GM23338 (cell line): ENCODE results near the gene TPI1. TPM values are rescaled to one million over a fixed set of nuclear protein-coding genes. Genes with fewer than 3 reads are reported as not detected.

Experiments used
- ATAC-seq: fragments of 200-7000 bp; cut with Tn5 transposase; 3 replicates; pipeline ENCODE4 v1.9.1; 2020
- DNase-seq: peaks from one replicate; pipeline ENCODE4 v3.0.0-alpha.2; 2015; ENCODE audit warnings: low spot score
- H2AFZ ChIP-seq: fragments of 200-600 bp; sonication (generic); 2 replicates; pipeline ENCODE4 v1.8.0; 2016; ENCODE audit warnings: antibody characterized with exemption, mild to moderate bottlenecking, moderate library complexity
- H3F3A ChIP-seq: fragments of 200-600 bp; sonication (generic); replicated peaks from 2 replicates; pipeline ENCODE4 v1.8.0; 2017; ENCODE audit warnings: antibody characterized with exemption, mixed run types, low read depth
- H3K27ac ChIP-seq: fragments of 200-600 bp; sonication (generic); 2 replicates; pipeline ENCODE4 v1.6.1; 2016; ENCODE audit warnings: low read depth
- H3K27me3 ChIP-seq: fragments of 200-600 bp; sonication (generic); 2 replicates; pipeline ENCODE4 v1.8.0; 2016; ENCODE audit warnings: mild to moderate bottlenecking, mixed run types, moderate library complexity; ENCODE audit not compliant: insufficient read depth
- H3K36me3 ChIP-seq: fragments of 200-600 bp; sonication (generic); 2 replicates; pipeline ENCODE4 v1.8.0; 2016; ENCODE audit warnings: mild to moderate bottlenecking; ENCODE audit not compliant: insufficient read depth
- H3K4me1 ChIP-seq: fragments of 200-600 bp; sonication (generic); 2 replicates; pipeline ENCODE4 v1.8.0; 2016; ENCODE audit warnings: mild to moderate bottlenecking, moderate library complexity; ENCODE audit not compliant: insufficient read depth
- H3K4me2 ChIP-seq: fragments of 200-600 bp; sonication (generic); 2 replicates; pipeline ENCODE4 v1.7.1; 2017; ENCODE audit warnings: mixed run types
- H3K4me3 ChIP-seq: fragments of 200-600 bp; sonication (generic); 2 replicates; pipeline ENCODE4 v1.6.1; 2016; ENCODE audit warnings: mixed run types
- H3K79me2 ChIP-seq: fragments of 200-600 bp; sonication (generic); replicated peaks from 2 replicates; pipeline ENCODE4 v1.8.0; 2017; ENCODE audit warnings: mild to moderate bottlenecking; ENCODE audit not compliant: insufficient read depth
- H3K9me2 ChIP-seq: fragments of 200-600 bp; sonication (generic); 2 replicates; pipeline ENCODE4 v1.8.0; 2017; ENCODE audit not compliant: insufficient read depth
- H4K20me1 ChIP-seq: fragments of 200-600 bp; sonication (generic); replicated peaks from 2 replicates; pipeline ENCODE4 v1.8.0; 2017; ENCODE audit warnings: mild to moderate bottlenecking; ENCODE audit not compliant: insufficient read depth
- H3K27ac Mint-ChIP-seq: 2 replicates; pipeline ENCODE4 v1.8.0; 2020; ENCODE audit warnings: inconsistent platforms, mild to moderate bottlenecking, moderate library complexity, mixed read lengths
- H3K27me3 Mint-ChIP-seq: 3 replicates; pipeline ENCODE4 v1.8.0; 2022; ENCODE audit warnings: low read depth, mild to moderate bottlenecking, moderate library complexity, mixed read lengths, inconsistent platforms; ENCODE audit not compliant: insufficient read depth, poor library complexity
- H3K36me3 Mint-ChIP-seq: 3 replicates; pipeline ENCODE4 v1.8.0; 2021; ENCODE audit warnings: low read depth, mild to moderate bottlenecking, inconsistent platforms, moderate library complexity, mixed read lengths
- H3K4me1 Mint-ChIP-seq: 3 replicates; pipeline ENCODE4 v1.8.0; 2020; ENCODE audit warnings: mild to moderate bottlenecking, inconsistent platforms, mixed read lengths
- H3K4me3 Mint-ChIP-seq: 3 replicates; pipeline ENCODE4 v1.8.0; 2021; ENCODE audit warnings: moderate library complexity, mild to moderate bottlenecking, inconsistent platforms, mixed read lengths
- H3K9me3 Mint-ChIP-seq: 3 replicates; pipeline ENCODE4 v1.8.0; 2020; ENCODE audit warnings: moderate library complexity, mild to moderate bottlenecking, inconsistent platforms, mixed read lengths
- CREB1 ChIP-seq: fragments of 250-450 bp; sonication (Bioruptor Pico); IDR thresholded peaks from 2 replicates; pipeline ENCODE4 v1.5.0; 2020; ENCODE audit warnings: low read depth, mild to moderate bottlenecking, moderate library complexity
- ETS1 ChIP-seq: IDR thresholded peaks from 2 replicates; pipeline ENCODE4 v1.6.1; 2016; ENCODE audit warnings: antibody characterized with exemption
- EZH2 ChIP-seq: fragments of 200-600 bp; sonication (generic); IDR thresholded peaks from one replicate; pipeline ENCODE4 v1.8.0; 2017; ENCODE audit warnings: antibody characterized with exemption, mild to moderate bottlenecking, low read depth; ENCODE audit not compliant: unreplicated experiment
- EZH2phosphoT487 ChIP-seq: fragments of 200-600 bp; sonication (generic); IDR thresholded peaks from one replicate; pipeline ENCODE4 v1.8.1; 2018; ENCODE audit warnings: antibody characterized with exemption; ENCODE audit not compliant: unreplicated experiment
- JUNB ChIP-seq: IDR thresholded peaks from one replicate; pipeline ENCODE4 v1.6.1; 2016; ENCODE audit warnings: antibody characterized with exemption; ENCODE audit not compliant: unreplicated experiment
- NANOG ChIP-seq: IDR thresholded peaks from 2 replicates; pipeline ENCODE4 v1.6.1; 2016; ENCODE audit warnings: antibody characterized with exemption, borderline replicate concordance
- POLR2AphosphoS5 ChIP-seq: IDR thresholded peaks from 2 replicates; pipeline ENCODE4 v1.6.1; 2016; ENCODE audit warnings: antibody characterized with exemption, low read depth
- STAT1 ChIP-seq: IDR thresholded peaks from one replicate; pipeline ENCODE4 v1.6.1; 2016; ENCODE audit warnings: antibody characterized with exemption; ENCODE audit not compliant: unreplicated experiment
- ZNF331 ChIP-seq: fragments of 250-450 bp; sonication (Bioruptor Pico); IDR thresholded peaks from 2 replicates; pipeline ENCODE4 v1.5.0; 2020; ENCODE audit warnings: low read depth, mild to moderate bottlenecking, moderate library complexity
- polyA plus RNA-seq: library from polyadenylated mRNA; unstranded; fragments of >200 nt; fragmentation: Nextera tagmentation; extraction: Ambion mirVana; gene quantifications from 2 replicates; pipeline ENCODE4 v1.2.1, GENCODE V29; 2016
- total RNA-seq: library from RNA; depleted of rRNA; stranded (reverse); fragments of >200 nt; shearing (Covaris generic); gene quantifications from 2 replicates; pipeline ENCODE4 v1.2.3, GENCODE V29; 2014
- TF ChIP-seq, protein P1 (sequence below): IDR thresholded peaks from one replicate; pipeline ENCODE4 v1.6.1; 2018; ENCODE audit warnings: antibody characterized with exemption; ENCODE audit not compliant: unreplicated experiment

The TPI1 gene
- total and polyA plus RNA-seq, 2 experiments from 2014 or later, result 737 to 822 TPM

DNA sequence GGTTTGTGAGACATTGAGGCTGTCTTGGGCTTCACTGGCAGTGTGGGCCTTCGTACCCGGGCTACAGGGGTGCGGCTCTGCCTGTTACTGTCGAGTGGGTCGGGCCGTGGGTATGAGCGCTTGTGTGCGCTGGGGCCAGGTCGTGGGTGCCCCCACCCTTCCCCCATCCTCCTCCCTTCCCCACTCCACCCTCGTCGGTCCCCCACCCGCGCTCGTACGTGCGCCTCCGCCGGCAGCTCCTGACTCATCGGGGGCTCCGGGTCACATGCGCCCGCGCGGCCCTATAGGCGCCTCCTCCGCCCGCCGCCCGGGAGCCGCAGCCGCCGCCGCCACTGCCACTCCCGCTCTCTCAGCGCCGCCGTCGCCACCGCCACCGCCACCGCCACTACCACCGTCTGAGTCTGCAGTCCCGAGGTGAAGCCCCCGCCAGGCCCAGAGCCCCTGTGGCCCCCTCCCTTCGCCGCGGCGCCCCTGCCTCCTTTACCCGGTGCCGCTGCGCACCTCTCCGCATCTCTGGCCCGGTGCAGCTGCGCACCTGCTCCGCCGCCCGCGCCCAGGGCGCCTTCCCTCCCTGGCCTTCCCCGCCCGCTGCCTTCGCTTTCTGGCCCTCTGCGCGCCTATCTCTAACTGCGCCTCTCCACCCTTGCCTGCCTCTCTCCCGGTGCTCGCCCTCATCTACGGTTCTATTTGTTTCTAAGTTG lies 47.1 kb downstream of the TPI1 start, which contains the start of gene ENO2:
Gene ENO2, plus strand, starts transcription at position 335 of the 701 bp plus-strand sequence. CDS start 1,253 bp downstream, outside the sequence.
- H3K4me1 ChIP-seq, result peaks cover 19% of the 10 kb centered on the region
- Mint-ChIP-seq H3K27me3 (peaks cover 17% of the 10 kb centered on the region), H3K9me3 (no peaks in the 10 kb centered on the region), H3K27ac (peak within 1 kb of the TSS; percentile 43), H3K4me1 (peaks cover 32% of the 10 kb centered on the region), H3K4me3 (peak within 1 kb of the TSS; percentile 97), H3K36me3 (peaks cover 35% of the 10 kb centered on the region)
- peak within 1 kb of the TSS; percentile 90 for H2AFZ ChIP-seq
- H3K27ac ChIP-seq, result no peak within 1 kb of the TSS
- H3F3A ChIP-seq, result peaks cover 15% of the 10 kb centered on the region; the same call in 1 of the 2 replicates
- H3K4me2 ChIP-seq, result peak within 1 kb of the TSS; percentile 98
- DNase-seq, result peak; percentile 79
- peak within 1 kb of the TSS; percentile 92 for H3K4me3 ChIP-seq
- H3K36me3 ChIP-seq, result peaks cover 6% of the 10 kb centered on the region
- H4K20me1 ChIP-seq, result no peaks in the 10 kb centered on the region
- H3K27me3 ChIP-seq, result no peaks in the 10 kb centered on the region
- ATAC-seq, result peak; percentile 77
- peaks cover 8% of the 10 kb centered on the region for H3K79me2 ChIP-seq
- peak; percentile 48 for TF ChIP-seq POLR2AphosphoS5
- no peak for TF ChIP-seq NANOG
- no peaks in the 10 kb centered on the region for H3K9me2 ChIP-seq

GRCh38 chr12:6914947-6915788 lies 47.8 kb downstream of the TPI1 start:
- Histone ChIP-seq H3K4me1 (peaks cover 19% of the 10 kb centered on the region), H2AFZ (peak overlapping the region; percentile 85), H3K4me2 (peak overlapping the region; percentile 98), H3K79me2 (peaks cover 8% of the 10 kb centered on the region), H3K36me3 (peaks cover 6% of the 10 kb centered on the region), H4K20me1 (no peaks in the 10 kb centered on the region), H3F3A (0 out of 2 replicates have a peak, but pooled peaks cover 15% of the 10 kb centered on the region), H3K9me2 (no peaks in the 10 kb centered on the region), H3K27ac (no peak overlapping the region), H3K27me3 (no peaks in the 10 kb centered on the region), H3K4me3 (peak overlapping the region; percentile 92)
- DNase-seq, result peak; percentile 87
- peak; percentile 49 for ATAC-seq
- peaks cover 17% of the 10 kb centered on the region for H3K27me3 Mint-ChIP-seq
- H3K9me3 Mint-ChIP-seq, result no peaks in the 10 kb centered on the region
- H3K36me3 Mint-ChIP-seq, result peaks cover 42% of the 10 kb centered on the region
- peak overlapping the region; percentile 43 for H3K27ac Mint-ChIP-seq
- peak overlapping the region; percentile 97 for H3K4me3 Mint-ChIP-seq
- H3K4me1 Mint-ChIP-seq, result peaks cover 39% of the 10 kb centered on the region
- TF ChIP-seq ETS1, result no peak
- no peak for TF ChIP-seq ZNF331 (CRISPR knock-in tag)
- no peak for TF ChIP-seq CREB1
- TF ChIP-seq, protein P1, sequence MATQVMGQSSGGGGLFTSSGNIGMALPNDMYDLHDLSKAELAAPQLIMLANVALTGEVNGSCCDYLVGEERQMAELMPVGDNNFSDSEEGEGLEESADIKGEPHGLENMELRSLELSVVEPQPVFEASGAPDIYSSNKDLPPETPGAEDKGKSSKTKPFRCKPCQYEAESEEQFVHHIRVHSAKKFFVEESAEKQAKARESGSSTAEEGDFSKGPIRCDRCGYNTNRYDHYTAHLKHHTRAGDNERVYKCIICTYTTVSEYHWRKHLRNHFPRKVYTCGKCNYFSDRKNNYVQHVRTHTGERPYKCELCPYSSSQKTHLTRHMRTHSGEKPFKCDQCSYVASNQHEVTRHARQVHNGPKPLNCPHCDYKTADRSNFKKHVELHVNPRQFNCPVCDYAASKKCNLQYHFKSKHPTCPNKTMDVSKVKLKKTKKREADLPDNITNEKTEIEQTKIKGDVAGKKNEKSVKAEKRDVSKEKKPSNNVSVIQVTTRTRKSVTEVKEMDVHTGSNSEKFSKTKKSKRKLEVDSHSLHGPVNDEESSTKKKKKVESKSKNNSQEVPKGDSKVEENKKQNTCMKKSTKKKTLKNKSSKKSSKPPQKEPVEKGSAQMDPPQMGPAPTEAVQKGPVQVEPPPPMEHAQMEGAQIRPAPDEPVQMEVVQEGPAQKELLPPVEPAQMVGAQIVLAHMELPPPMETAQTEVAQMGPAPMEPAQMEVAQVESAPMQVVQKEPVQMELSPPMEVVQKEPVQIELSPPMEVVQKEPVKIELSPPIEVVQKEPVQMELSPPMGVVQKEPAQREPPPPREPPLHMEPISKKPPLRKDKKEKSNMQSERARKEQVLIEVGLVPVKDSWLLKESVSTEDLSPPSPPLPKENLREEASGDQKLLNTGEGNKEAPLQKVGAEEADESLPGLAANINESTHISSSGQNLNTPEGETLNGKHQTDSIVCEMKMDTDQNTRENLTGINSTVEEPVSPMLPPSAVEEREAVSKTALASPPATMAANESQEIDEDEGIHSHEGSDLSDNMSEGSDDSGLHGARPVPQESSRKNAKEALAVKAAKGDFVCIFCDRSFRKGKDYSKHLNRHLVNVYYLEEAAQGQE, result no peak
- TF ChIP-seq STAT1, result no peak
- TF ChIP-seq POLR2AphosphoS5, result no peak
- TF ChIP-seq EZH2, result no peak
- no peak for TF ChIP-seq NANOG
- TF ChIP-seq JUNB, result no peak
- TF ChIP-seq EZH2phosphoT487, result no peak
